ENCODE measurements around the gene BRD7. TPM values are rescaled to one million over a fixed set of nuclear protein-coding genes. Genes with fewer than 3 reads are reported as not detected.

BRD7 gene
- total and polyA plus RNA-seq, 10 of the 15 experiments (the other 5 are each of a cell fraction or from before 2014, with no cell fraction given) = 16.9 to 74.7 (median 52.0) TPM

DNA sequence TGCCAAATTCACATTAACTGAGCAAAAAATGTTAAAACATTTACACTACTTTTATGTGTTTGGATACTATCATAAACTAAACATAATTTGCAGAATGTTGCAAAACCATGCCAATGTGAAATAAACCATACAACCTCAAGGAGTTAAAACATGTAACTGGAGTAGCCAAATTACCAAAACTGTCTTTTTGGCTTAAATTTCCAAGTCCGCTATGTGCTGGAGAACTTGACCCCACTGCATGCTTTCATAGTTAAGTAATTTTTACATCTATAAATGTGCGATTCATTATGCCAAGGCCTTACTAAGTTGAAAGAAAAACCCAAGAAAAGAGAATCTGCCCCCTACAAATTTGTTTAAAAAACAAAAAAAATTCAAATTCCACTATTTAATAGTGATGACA lies 28.2 kb downstream of the BRD7 start:
- Histone ChIP-seq H3K9me3 (replicated peaks; ENCODE audit: control insufficient read depth, insufficient read depth, low read length) (no peaks in the 10 kb centered on the region), H3K4me3 (no peak overlapping the region), H3K79me2 (ENCODE audit: control insufficient read depth, insufficient read depth, low read length) (no peaks in the 10 kb centered on the region), H3K27ac (ENCODE audit: control insufficient read depth, insufficient read depth) (no peak overlapping the region), H3K9ac (ENCODE audit: control insufficient read depth, insufficient read depth, low read length) (no peak overlapping the region), H3K27me3 (replicated peaks in 1 of 2; ENCODE audit: control insufficient read depth in 2 of 2, insufficient read depth in 2 of 2, low read length in 1 of 2) (no peaks in the 10 kb centered on the region), H4K20me1 (ENCODE audit: control insufficient read depth, insufficient read depth) (no peaks in the 10 kb centered on the region), H3K4me2 (ENCODE audit: control insufficient read depth, insufficient read depth) (no peak overlapping the region), H3K4me1 (ENCODE audit: control insufficient read depth, insufficient read depth, low read length) (no peaks in the 10 kb centered on the region), H2AFZ (ENCODE audit: control insufficient read depth, low read depth, low read length) (no peak overlapping the region), H3K36me3 (ENCODE audit: control insufficient read depth in 2 of 2, insufficient read depth in 2 of 2, low read length in 1 of 2) (peaks cover 4 to 12% of the 10 kb centered on the region in 2 experiments)
- FAIRE-seq = no peak
- no peak for ATAC-seq
- ChIA-PET POLR2A (interaction anchor here (1.0 kb wide), 1 partner anchor 61 kb away, joined by 3 read pairs; no protein-coding TSS in a partner anchor), RAD21 (ENCODE audit: unreplicated experiment) (no interaction called here), CTCF (interaction anchor here (1.9 to 10.9 kb wide), 2 partner anchors 12 to 14 kb away, joined by 7 to 60 read pairs; no protein-coding TSS in a partner anchor), SMC1A (ENCODE audit: uncharacterized antibody, unreplicated experiment) (interaction anchor here (1.1 to 1.3 kb wide), 3 partner anchors 14 to 325 kb away, joined by 3 to 5 read pairs (median 4); partner anchors contain the start of gene CNEP1R1)
- TF ChIP-seq TBL1XR1 (IDR thresholded peaks at IDR 0.05; ENCODE audit: low read depth, low read length) = no peak
- no peak for TF ChIP-seq FOS (IDR thresholded peaks at IDR 0.05; ENCODE audit: borderline replicate concordance, extremely low read depth, insufficient read length)
- no peak for TF ChIP-seq SPI1 (IDR thresholded peaks at IDR 0.05; ENCODE audit: borderline replicate concordance, insufficient read depth, low read depth, low read length)
- no peak for TF ChIP-seq PRDM15 (CRISPR knock-in tag; IDR thresholded peaks at IDR 0.05)
- TF ChIP-seq E2F8 (IDR thresholded peaks at IDR 0.05; ENCODE audit: low read depth, partially characterized antibody) = no peak
- TF ChIP-seq NR2C2 (IDR thresholded peaks at IDR 0.05; ENCODE audit: borderline replicate concordance, control insufficient read depth, insufficient read length, low read depth) = no peak
- TF ChIP-seq RELA (IDR thresholded peaks at IDR 0.05; ENCODE audit: borderline replicate concordance, partially characterized antibody) = no peak
- TF ChIP-seq NBN (IDR thresholded peaks at IDR 0.05) = no peak
- TF ChIP-seq LARP7 (IDR thresholded peaks at IDR 0.05) = no peak
- TF ChIP-seq NFYA (IDR thresholded peaks at IDR 0.05; ENCODE audit: borderline replicate concordance, low read depth, low read length) = no peak
- no peak for TF ChIP-seq CBX3 (IDR thresholded peaks at IDR 0.05; ENCODE audit: borderline replicate concordance, low read depth)
- no TSS peak for BruUV-seq (replicated peaks)
- intact Hi-C loops (cut with micrococcal nuclease; ENCODE audit: unreplicated experiment) = no loop called here
- no peak for DNase-seq (ENCODE audit: low read depth, low spot score)
- in situ Hi-C loops (cut with MboI) = no loop called here
- 93% methylated on average over 2 of the region's 2 CpGs for WGBS (ENCODE audit: insufficient coverage, insufficient replicate concordance, low lambda C conversion rate, missing lambda C conversion rate)

Measured in GM12878 (cell line).